ENCODE measurements around the gene MRPL33.
"Not testable (repeated sequence)": the region's sequence is repeated elsewhere in the genome, so short reads cannot be mapped to it uniquely, and the experiment has no call there.

MRPL33 gene

DNA sequence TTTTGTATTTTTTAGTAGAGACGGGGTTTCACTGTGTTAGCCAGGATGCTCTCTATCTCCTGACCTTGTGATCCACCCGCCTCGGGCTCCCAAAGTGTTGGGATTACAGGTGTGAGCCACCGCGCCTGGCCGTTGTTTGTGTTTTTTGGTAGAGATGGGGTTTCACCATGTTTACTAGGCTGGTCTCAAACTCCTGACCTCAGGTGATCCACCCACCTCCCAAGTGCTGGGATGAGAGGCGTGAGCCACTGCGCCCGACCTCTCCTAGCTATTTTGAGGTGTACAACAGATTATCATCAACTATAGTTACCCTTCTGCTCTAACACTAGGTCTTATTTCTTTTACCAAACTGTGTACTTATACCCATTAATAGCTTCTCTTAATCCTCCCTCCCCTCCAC, 28.9 kb upstream of the MRPL33 start:
- no peak for DNase-seq (ENCODE audit: low spot score)

- not testable (repeated sequence) for DNase-seq (ENCODE audit: low spot score)
Measured at GRCh38 chr2:27745494-27745893, 26.0 kb upstream of the MRPL33 start.

- DNase-seq (ENCODE audit: low spot score) = no peak
Measured at GRCh38 chr2:27746325-27746724, 25.2 kb upstream of the MRPL33 start.

- no peak for DNase-seq (ENCODE audit: low spot score)
Measured at GRCh38 chr2:27747827-27748352, 23.6 kb upstream of the MRPL33 start.

GRCh38 chr2:27748803-27749554, 22.5 kb upstream of the MRPL33 start:
- not testable (repeated sequence) for DNase-seq (ENCODE audit: low spot score)

DNA sequence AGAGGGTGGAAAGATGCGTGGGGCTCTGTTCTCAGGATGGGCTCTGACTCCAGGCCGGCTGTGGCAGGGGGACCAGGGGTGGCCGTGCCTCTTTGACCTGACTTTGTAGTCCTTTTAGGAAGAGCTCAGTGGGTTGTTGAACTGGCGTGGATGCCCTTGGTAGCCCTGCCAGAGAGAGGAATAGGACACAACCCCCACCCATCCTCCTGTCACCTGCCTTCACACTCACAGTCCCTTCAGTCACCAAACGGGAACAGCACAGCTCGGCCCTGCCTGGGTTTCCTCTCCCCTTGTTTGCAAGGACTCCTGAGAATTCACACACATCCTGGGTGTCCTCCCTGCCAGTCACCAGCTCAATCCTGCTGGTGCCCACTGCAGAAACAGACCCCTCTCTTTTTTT, 20.1 kb upstream of the MRPL33 start:
- DNase-seq (ENCODE audit: low spot score) = no peak

- no peak for DNase-seq (ENCODE audit: low spot score)
Measured at GRCh38 chr2:27752551-27753237, 18.8 kb upstream of the MRPL33 start.

- peak; percentile 85 for DNase-seq (ENCODE audit: low spot score)
Measured at GRCh38 chr2:27754138-27754588, 17.4 kb upstream of the MRPL33 start.

GRCh38 chr2:27754831-27755230, 16.7 kb upstream of the MRPL33 start:
- DNase-seq (ENCODE audit: low spot score) = no peak

- DNase-seq (ENCODE audit: low spot score) = no peak
Measured at GRCh38 chr2:27756091-27756490, 15.4 kb upstream of the MRPL33 start.

DNA sequence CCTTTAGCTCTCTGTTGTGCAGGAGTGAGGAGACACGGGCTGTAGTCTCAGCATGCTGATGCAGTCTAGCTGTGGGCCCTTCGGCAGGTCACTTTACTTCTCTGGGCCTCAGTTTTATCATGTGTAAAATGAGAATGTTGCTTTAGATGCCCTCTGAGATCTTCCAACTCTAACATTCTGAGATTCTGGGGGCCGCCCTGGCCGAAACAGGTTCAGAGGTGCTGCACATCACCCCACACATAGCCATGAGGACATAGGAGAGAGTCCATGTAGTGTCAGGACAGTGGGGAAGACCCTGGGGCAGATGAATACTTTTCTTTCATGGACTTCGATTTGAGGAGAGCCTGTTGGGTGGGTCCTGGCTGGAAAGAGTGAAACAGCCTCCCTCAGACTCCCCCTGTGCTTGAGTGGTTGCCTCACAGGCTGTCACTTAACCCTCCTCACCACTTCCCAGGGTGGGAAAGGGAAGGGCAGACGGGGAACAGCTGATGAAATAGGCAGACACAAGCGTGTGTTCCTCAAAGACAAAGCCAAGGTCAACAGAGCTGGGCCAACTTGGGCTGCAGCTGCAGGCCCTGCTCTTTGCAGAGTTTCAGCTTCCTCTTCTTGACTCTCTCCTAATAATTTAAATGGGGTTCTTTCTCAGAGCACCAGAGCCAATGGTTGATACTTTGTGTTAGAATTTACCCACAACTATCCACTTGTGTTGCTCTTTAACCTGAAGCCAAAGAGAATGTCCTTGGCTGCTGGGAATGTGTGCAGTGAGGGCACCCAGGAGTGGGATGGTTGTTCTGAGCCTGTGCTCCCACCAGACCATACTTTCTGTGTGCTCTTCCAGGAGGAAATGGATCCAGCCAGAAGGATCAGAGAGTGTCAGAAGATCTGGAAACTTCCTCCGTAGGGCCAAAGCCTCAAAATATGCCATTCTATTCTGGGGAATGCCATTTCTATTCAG, 14.7 kb upstream of the MRPL33 start:
- DNase-seq (ENCODE audit: low spot score) = no peak

GRCh38 chr2:27762951-27763906, 8.3 kb upstream of the MRPL33 start:
- DNase-seq (ENCODE audit: low spot score) = peak; percentile 34

DNA sequence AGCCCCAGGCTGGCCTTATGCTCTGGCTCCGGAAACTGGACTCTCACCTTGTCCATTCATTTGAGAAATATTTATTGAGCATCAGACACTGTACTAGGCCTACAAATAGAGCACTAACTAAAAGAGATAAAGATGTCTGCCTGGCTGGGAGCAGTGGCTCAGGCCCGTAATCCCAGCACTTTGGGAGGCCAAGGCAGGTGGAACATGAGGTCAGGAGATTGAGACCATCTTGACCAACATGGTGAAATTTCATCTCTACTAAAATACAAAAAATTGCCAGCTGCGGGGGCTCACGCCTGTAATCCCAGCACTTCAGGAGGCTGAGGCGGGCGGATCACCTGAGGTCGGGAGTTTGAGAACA, 7.6 kb upstream of the MRPL33 start:
- DNase-seq (ENCODE audit: low spot score) = no peak

GRCh38 chr2:27764526-27764925, 7.0 kb upstream of the MRPL33 start:
- not testable (repeated sequence) for DNase-seq (ENCODE audit: low spot score)

DNA sequence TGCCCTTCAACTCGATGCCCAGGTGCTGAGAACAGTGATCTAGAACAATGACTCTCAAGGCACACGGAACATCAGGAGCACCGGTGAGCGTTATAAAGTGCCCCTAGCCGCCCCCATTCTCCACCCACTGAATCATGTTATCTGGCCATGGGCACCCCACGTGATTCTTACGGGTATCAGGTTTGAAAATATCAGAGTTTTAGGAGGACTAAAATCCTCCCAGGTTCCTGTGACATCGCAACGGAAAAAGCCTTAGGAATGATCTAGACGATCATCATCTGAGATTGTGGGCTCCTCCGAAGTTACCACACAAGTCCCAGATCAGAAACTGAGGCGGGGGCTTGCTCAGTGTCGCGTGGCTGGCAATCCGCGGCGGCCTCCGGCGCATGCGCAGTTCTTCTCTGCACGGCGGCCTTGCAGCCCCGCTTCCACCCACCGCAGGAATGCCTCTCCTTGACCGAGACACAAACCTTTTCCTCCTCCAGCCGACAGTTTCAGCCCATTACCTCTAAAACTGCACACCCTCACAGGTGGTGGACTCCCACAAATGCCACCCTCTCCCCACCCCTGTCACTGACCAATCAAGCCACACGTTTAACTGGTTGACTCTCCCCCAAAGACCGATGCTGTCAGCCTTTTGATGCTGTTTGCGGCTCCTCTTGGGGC, 5.8 kb upstream of the MRPL33 start:
- DNase-seq (ENCODE audit: low spot score) = no peak

GRCh38 chr2:27766287-27766661, 5.2 kb upstream of the MRPL33 start:
- DNase-seq (ENCODE audit: low spot score) = no peak

DNA sequence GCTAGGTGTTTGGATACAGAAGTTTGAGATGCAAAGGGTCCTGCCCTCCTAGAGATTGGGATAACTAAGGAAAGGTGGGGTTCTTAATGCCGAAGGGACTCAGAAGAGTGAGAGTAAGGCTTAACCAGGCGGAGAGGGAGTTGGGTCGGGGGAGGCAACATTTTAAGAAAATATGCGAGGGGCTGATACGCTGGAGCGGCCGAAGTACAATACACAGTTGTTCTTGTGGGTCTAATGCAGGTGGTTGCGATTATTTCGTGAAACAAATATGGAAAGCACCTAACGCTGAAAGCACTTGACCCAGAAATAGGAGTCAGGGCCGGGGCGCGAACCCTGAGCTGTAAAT, 344 bp upstream of the MRPL33 start:
- no peak for DNase-seq (ENCODE audit: low spot score)

GRCh38 chr2:27772804-27773203, 1.3 kb downstream of the MRPL33 start:
- no peak for DNase-seq (ENCODE audit: low spot score)

- no peak for DNase-seq (ENCODE audit: low spot score)
Measured at GRCh38 chr2:27773959-27774358, 2.4 kb downstream of the MRPL33 start.

DNA sequence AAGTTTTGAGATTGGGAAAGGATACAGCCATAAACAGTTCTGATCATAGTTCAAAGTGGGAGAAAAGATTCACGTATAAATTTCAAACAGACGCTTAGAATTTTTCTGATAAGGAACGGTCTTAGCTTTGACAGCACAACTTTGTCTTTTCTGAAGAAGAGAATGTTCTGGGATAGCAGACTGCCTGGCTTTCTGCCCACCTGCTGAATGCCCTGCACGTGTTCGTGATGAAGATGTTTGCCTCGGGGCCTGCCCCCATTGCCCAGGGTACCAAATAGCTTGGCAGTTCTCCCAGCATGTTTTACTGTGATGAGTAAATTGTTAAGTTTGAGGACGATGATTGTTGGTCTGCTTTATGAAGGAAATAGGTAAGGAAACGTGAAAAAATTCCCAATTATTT, 4.6 kb downstream of the MRPL33 start:
- peak; percentile 52 for DNase-seq (ENCODE audit: low spot score)

DNA sequence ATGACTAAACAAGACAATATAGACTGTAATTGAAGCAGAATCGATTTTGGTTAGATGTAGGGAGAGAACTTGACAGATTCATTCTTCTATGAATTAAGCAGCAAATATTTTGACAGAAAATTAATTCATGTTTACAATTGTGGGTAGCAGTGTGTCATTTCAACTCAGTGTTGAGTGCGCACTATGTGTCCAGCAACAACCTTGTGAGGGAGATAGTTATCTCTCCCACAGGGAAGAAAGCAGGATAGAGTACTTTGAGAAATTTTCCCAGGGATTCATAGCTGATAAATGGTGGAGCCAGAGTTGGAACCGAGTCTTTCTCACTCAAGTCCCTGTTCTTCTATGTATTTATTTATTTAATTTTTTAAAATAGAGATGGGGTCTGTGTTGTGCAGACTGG, 5.2 kb downstream of the MRPL33 start:
- no peak for DNase-seq (ENCODE audit: low spot score)
